CD14-positive monocyte (primary cell): ENCODE measurements around the gene AQP7. TPM values are rescaled to one million over a fixed set of nuclear protein-coding genes. Genes with fewer than 3 reads are reported as not detected.
A peak's percentile ranks its signal among the peaks of the same experiment; 100 is the strongest.
"Not testable (repeated sequence)": the region's sequence is repeated elsewhere in the genome, so short reads cannot be mapped to it uniquely, and the experiment has no call there.

ENCODE experiments used
- DNase-seq, 3 donors: peaks; one replicate each; pipeline ENCODE4 v3.0.0-alpha.2; 2011 to 2022
- H2AFZ ChIP-seq: 2 replicates; pipeline ENCODE4 v1.6.0; 2012; ENCODE audit warnings: mild to moderate bottlenecking, low read depth, low read length, inconsistent platforms; ENCODE audit not compliant: insufficient read depth, poor library complexity, severe bottlenecking
- H3K27ac ChIP-seq, 2 donors: 1 replicate in 1 of 2; 2 replicates in 1 of 2; pipeline ENCODE4 v1.5.1; 2012 to 2013; ENCODE audit warnings: low read length in 2 of 2, control low read depth in 1 of 2, inconsistent platforms in 1 of 2, low read depth in 1 of 2, mild to moderate bottlenecking in 1 of 2
- H3K27me3 ChIP-seq, 2 donors: one replicate each; pipeline versions ENCODE4 v1.6.0 to v1.6.1; 2011 to 2013; ENCODE audit warnings: low read length in 2 of 2; ENCODE audit not compliant: control insufficient read depth in 2 of 2, insufficient read depth in 2 of 2
- H3K36me3 ChIP-seq, 2 donors: replicated peaks in 1 of 2; 1 replicate in 1 of 2; 2 replicates in 1 of 2; pipeline versions ENCODE4 v1.5.1 to v1.6.1; 2012 to 2013; ENCODE audit warnings: low read length in 2 of 2, control low read depth in 1 of 2, inconsistent platforms in 1 of 2, mild to moderate bottlenecking in 1 of 2; ENCODE audit not compliant: insufficient read depth in 2 of 2, control insufficient read depth in 1 of 2
- H3K4me1 ChIP-seq, 2 donors: 1 replicate in 1 of 2; 2 replicates in 1 of 2; pipeline versions ENCODE4 v1.5.1 to v1.6.1; 2012 to 2013; ENCODE audit warnings: low read length in 2 of 2, control low read depth in 1 of 2, inconsistent platforms in 1 of 2, mild to moderate bottlenecking in 1 of 2, moderate library complexity in 1 of 2; ENCODE audit not compliant: insufficient read depth in 2 of 2, control insufficient read depth in 1 of 2
- H3K4me2 ChIP-seq: replicated peaks from 2 replicates; pipeline ENCODE3; 2012; ENCODE audit warnings: low read length, moderate library complexity, mild to moderate bottlenecking; ENCODE audit not compliant: poor library complexity, severe bottlenecking; ENCODE audit errors: extremely low read depth
- H3K4me3 ChIP-seq, 3 experiments: fragments of 200-600 bp in 1 of 3; sonication (generic) in 1 of 3; replicated peaks in 1 of 3; 1 replicate in 2 of 3; 2 replicates in 1 of 3; pipeline ENCODE4 v1.5.1; 2011 to 2013; ENCODE audit warnings: low read length in 3 of 3, mild to moderate bottlenecking in 3 of 3, control low read depth in 2 of 3, low read depth in 2 of 3, inconsistent platforms in 1 of 3, moderate library complexity in 1 of 3
- H3K79me2 ChIP-seq: 2 replicates; pipeline ENCODE4 v1.6.0; 2012; ENCODE audit warnings: mild to moderate bottlenecking, control low read depth, inconsistent platforms, low read length, moderate library complexity; ENCODE audit not compliant: insufficient read depth
- H3K9ac ChIP-seq: 2 replicates; pipeline ENCODE4 v1.6.0; 2017; ENCODE audit warnings: low read length, mild to moderate bottlenecking; ENCODE audit not compliant: insufficient read depth, poor library complexity, severe bottlenecking
- H3K9me3 ChIP-seq, 2 donors: replicated peaks in 1 of 2; 1 replicate in 1 of 2; 2 replicates in 1 of 2; pipeline versions ENCODE4 v1.5.1 to v1.6.1; 2012 to 2013; ENCODE audit warnings: low read length in 2 of 2, control low read depth in 1 of 2; ENCODE audit not compliant: control insufficient read depth in 1 of 2, insufficient read depth in 1 of 2
- H4K20me1 ChIP-seq: 2 replicates; pipeline ENCODE4 v1.6.0; 2012; ENCODE audit warnings: mild to moderate bottlenecking, low read length, control low read depth, moderate library complexity; ENCODE audit not compliant: insufficient read depth
- H3K27ac Mint-ChIP-seq, 7 donors: one replicate each; pipeline ENCODE4 v1.8.0; 2020; ENCODE audit warnings: mild to moderate bottlenecking in 7 of 7, mixed read lengths in 7 of 7, moderate library complexity in 6 of 7, inconsistent platforms in 2 of 7
- H3K27me3 Mint-ChIP-seq, 3 donors: one replicate each; pipeline ENCODE4 v1.8.0; 2021 to 2022; ENCODE audit warnings: low read depth in 3 of 3, mild to moderate bottlenecking in 3 of 3, mixed read lengths in 3 of 3, moderate library complexity in 3 of 3, inconsistent platforms in 1 of 3
- H3K36me3 Mint-ChIP-seq, 2 donors: one replicate each; pipeline ENCODE4 v1.8.0; 2020; ENCODE audit warnings: mixed read lengths in 2 of 2, inconsistent platforms in 1 of 2, mild to moderate bottlenecking in 1 of 2
- H3K4me1 Mint-ChIP-seq: one replicate; pipeline ENCODE4 v1.8.0; 2020; ENCODE audit warnings: mild to moderate bottlenecking, mixed read lengths
- H3K4me3 Mint-ChIP-seq, 2 donors: one replicate each; pipeline ENCODE4 v1.8.0; 2020; ENCODE audit warnings: mild to moderate bottlenecking in 2 of 2, mixed read lengths in 2 of 2, moderate library complexity in 1 of 2
- H3K9me3 Mint-ChIP-seq, 7 donors: one replicate each; pipeline ENCODE4 v1.8.0; 2020 to 2022; ENCODE audit warnings: mixed read lengths in 7 of 7, mild to moderate bottlenecking in 6 of 7, moderate library complexity in 6 of 7, inconsistent platforms in 2 of 7
- WGBS: methylation state at CpG from one replicate; pipeline ENCODE4 v1.1.5; 2013; ENCODE audit warnings: missing lambda C conversion rate; ENCODE audit not compliant: insufficient coverage; 5-methylcytosine and 5-hydroxymethylcytosine counted together
- intact Hi-C, 2 donors: fragments of 100-400 bp; cut with micrococcal nuclease; formaldehyde crosslinking; loops; one replicate each; pipeline versions ENCODE4 v1.15.0 to v1.15.1; 2023
- polyA plus RNA-seq, 3 donors: library from polyadenylated mRNA; depleted of rRNA in 1 of 3; unstranded in 2 of 3; stranded (reverse) in 1 of 3; fragments of 300-500 nt in 2 of 3; fragments of >200 nt in 1 of 3; fragmentation: Illumina TruSeq in 2 of 3; gene quantifications; 1 replicate in 2 of 3; 2 replicates in 1 of 3; pipeline ENCODE4 v1.2.3, GENCODE V29; 2012 to 2021
- TF ChIP-seq, protein P1 (sequence below): fragments of 200-600 bp; IDR thresholded peaks from one replicate; pipeline ENCODE4 v1.8.0; 2022; ENCODE audit warnings: antibody characterized with exemption, mild to moderate bottlenecking

The AQP7 gene
- polyA plus RNA-seq, 3 donors, result not detected

DNA sequence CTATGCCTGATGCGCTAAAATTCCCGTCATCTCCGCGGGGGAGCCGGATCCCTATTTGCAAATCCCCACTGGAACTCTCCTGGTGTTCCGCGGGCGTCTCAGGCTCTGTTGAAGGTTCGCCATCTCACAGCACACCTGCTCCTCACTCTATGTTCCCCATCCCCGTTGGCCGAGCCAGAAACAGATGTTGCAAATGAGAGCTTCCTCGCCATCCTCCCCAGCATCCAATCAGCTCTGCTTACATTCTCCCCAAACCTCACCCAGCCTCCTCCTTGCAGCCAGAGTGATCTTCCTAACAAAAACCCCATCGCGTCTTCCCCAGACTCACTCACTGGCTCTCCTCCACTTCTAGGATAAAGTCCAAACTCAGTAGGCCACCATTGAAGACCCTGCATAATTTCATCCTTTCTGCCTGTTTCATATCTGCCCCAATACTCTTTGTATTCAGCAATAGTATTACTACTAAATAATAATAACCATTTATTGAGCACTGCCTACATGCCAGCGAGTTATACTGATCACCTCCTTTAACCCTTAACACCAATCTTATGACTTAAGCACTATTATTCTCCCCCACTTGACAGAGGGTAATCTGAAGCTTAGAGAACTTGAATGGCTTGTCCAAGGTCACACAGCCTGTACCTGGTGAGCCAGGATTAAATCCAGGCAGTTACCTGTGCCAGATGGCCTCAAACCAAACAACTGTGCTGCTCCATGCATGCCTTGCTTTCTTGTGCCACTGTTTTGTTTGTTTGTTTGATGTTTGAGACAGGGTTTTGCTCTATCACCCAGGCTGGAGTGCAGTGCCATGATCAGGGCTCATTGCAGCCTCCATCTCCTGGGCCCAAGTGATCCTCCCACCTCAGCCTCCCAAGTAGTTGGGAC is 14.0 kb downstream of the AQP7 start:
- no peak overlapping the region for H2AFZ ChIP-seq
- H3K4me3 ChIP-seq, result no peak overlapping the region
- 91% methylated on average over 11 of the region's 15 CpGs for WGBS
- H3K4me1 Mint-ChIP-seq, result no peaks in the 10 kb centered on the region
- H3K27ac ChIP-seq, result no peak overlapping the region
- no peak overlapping the region for H3K4me3 Mint-ChIP-seq
- H3K4me1 ChIP-seq, result no peaks in the 10 kb centered on the region
- no peaks in the 10 kb centered on the region for H4K20me1 ChIP-seq
- H3K9ac ChIP-seq, result no peak overlapping the region
- intact Hi-C loops, result no loop called here
- TF ChIP-seq, protein P1, sequence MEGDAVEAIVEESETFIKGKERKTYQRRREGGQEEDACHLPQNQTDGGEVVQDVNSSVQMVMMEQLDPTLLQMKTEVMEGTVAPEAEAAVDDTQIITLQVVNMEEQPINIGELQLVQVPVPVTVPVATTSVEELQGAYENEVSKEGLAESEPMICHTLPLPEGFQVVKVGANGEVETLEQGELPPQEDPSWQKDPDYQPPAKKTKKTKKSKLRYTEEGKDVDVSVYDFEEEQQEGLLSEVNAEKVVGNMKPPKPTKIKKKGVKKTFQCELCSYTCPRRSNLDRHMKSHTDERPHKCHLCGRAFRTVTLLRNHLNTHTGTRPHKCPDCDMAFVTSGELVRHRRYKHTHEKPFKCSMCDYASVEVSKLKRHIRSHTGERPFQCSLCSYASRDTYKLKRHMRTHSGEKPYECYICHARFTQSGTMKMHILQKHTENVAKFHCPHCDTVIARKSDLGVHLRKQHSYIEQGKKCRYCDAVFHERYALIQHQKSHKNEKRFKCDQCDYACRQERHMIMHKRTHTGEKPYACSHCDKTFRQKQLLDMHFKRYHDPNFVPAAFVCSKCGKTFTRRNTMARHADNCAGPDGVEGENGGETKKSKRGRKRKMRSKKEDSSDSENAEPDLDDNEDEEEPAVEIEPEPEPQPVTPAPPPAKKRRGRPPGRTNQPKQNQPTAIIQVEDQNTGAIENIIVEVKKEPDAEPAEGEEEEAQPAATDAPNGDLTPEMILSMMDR, result no peak
- H3K9me3 ChIP-seq, result no peaks in the 10 kb centered on the region
- H3K27me3 Mint-ChIP-seq, result peaks cover 0 to 1% (median 1%) of the 10 kb centered on the region in 3 donors
- H3K36me3 Mint-ChIP-seq, result no peaks in the 10 kb centered on the region
- DNase-seq, result no peak
- H3K27me3 ChIP-seq, result no peaks in the 10 kb centered on the region
- no peak overlapping the region for H3K4me2 ChIP-seq
- H3K27ac Mint-ChIP-seq, result peak overlapping the region in 1 of 7 donors; percentile 7
- peaks cover 0 to 3% (median 0%) of the 10 kb centered on the region in 7 donors for H3K9me3 Mint-ChIP-seq
- H3K79me2 ChIP-seq, result no peaks in the 10 kb centered on the region
- H3K36me3 ChIP-seq, result no peaks in the 10 kb centered on the region

DNA sequence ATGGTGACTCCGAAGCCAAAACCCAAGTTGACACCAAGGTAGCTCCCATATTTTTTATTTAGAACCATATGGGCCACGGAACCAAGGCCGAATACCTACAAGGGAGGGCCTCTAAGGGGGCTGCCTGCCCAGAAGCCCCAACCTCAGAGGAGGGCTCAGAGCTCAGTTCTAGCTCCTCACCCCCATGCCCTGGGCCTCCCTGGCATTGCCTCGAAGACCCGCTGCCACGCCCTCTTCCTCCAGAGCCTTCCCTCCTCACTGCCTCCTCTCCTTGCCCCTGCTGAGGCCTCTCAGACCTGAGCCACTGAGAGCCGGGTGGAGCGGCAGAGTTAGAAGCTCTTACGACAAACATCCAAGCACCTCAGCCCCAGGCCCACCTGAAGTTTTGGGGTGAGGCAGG is 15.4 kb downstream of the AQP7 start:
- H3K9me3 ChIP-seq, H3K4me1 Mint-ChIP-seq, intact Hi-C loops, H4K20me1 ChIP-seq, H3K27ac Mint-ChIP-seq, H3K27me3 Mint-ChIP-seq, H3K9me3 Mint-ChIP-seq, H3K79me2 ChIP-seq, H3K9ac ChIP-seq, H3K36me3 ChIP-seq, H3K27me3 ChIP-seq, H3K4me1 ChIP-seq, H3K4me3 ChIP-seq, H2AFZ ChIP-seq, H3K36me3 Mint-ChIP-seq, H3K27ac ChIP-seq, DNase-seq, H3K4me2 ChIP-seq, H3K4me3 Mint-ChIP-seq: not testable (repeated sequence)
- WGBS, result 60% methylated on average over 1 of the region's 9 CpGs

DNA sequence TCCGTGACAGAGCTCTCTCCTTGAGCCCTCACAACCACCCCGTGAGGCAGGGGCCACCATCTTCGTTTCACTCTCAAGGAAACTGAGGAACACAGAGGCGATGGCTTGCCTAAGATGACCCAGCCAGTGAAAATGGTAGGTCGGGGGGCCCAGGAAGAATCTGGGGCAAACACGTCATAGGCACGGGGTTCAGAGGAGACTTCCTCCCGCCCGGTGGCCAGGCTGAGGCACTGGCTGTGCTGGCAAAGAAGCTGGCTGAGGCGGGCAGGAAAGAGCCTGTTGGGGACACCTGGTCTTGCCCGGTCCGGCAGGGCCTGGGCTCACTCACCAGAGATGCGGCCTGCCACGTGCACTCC is 15.7 kb downstream of the AQP7 start:
- H3K27ac ChIP-seq, H3K4me3 ChIP-seq, DNase-seq, H3K4me1 Mint-ChIP-seq, H3K4me2 ChIP-seq, intact Hi-C loops, H4K20me1 ChIP-seq, H3K4me1 ChIP-seq, H3K27me3 Mint-ChIP-seq, H3K27ac Mint-ChIP-seq, H3K27me3 ChIP-seq, H3K9me3 Mint-ChIP-seq, H2AFZ ChIP-seq, H3K36me3 Mint-ChIP-seq, H3K9ac ChIP-seq, H3K36me3 ChIP-seq, H3K9me3 ChIP-seq, H3K4me3 Mint-ChIP-seq, H3K79me2 ChIP-seq: not testable (repeated sequence)
- WGBS, result 95% methylated on average over 9 of the region's 14 CpGs

DNA sequence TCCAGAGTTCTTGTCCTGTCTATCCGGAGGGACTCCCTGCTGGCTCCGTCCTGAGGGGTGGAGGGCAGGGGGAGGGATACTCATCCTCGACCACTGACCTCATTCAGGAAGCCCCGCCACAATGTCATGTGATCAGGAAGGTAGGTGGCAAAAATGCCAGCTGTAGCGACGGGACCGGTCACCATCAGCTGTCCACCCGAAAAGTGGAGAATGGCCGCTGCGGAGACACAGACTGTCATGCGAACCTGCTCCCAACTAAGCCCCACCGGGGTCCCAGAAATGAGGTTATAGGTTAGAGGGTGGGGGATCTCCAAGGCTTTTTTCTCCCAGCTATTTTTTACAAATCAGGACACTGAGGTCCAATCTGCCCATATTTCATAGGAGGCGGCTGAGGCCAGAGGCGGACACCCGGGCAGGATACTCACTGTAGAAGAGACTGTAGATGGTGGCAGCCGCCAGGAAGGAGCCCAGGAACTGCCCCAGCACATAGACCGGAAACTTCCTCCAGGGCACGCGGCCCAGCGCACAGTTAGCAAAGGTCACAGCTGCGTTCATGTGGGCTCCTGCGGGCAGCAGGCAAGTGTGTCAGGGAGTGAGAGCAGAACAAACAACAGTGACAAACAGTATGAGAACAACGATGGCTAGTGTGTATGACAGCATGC is 16.3 kb downstream of the AQP7 start:
- H2AFZ ChIP-seq, H3K27me3 ChIP-seq, intact Hi-C loops, H3K36me3 Mint-ChIP-seq, H3K9me3 ChIP-seq, H3K9ac ChIP-seq, DNase-seq, H3K4me1 Mint-ChIP-seq, H3K79me2 ChIP-seq, H3K4me3 ChIP-seq, H3K9me3 Mint-ChIP-seq, H4K20me1 ChIP-seq, H3K27me3 Mint-ChIP-seq, H3K4me2 ChIP-seq, H3K27ac ChIP-seq, H3K27ac Mint-ChIP-seq, H3K36me3 ChIP-seq, H3K4me1 ChIP-seq, H3K4me3 Mint-ChIP-seq: not testable (repeated sequence)
- 100% methylated on average over 1 of the region's 23 CpGs for WGBS
